ENCODE results near the gene FAM13A. TPM values are rescaled to one million over a fixed set of nuclear protein-coding genes. Genes with fewer than 3 reads are reported as not detected.

The FAM13A gene
- total and polyA plus RNA-seq, 2 of the 13 experiments (the other 11 are each of a cell fraction or from before 2014, with no cell fraction given), result 1.2 to 36.2 TPM

- Histone ChIP-seq H3K79me2 (ENCODE audit: insufficient read depth, low read length) (no peaks in the 10 kb centered on the region), H3K9me3 (ENCODE audit: low read length) (no peaks in the 10 kb centered on the region), H3K36me3 (replicated peaks in 1 of 2; ENCODE audit: control insufficient read depth in 1 of 2, insufficient read depth in 2 of 2, low read length in 2 of 2) (no peaks in the 10 kb centered on the region), H3K9ac (ENCODE audit: insufficient read depth, low read depth, low read length) (no peak overlapping the region), H3K4me3 (replicated peaks in 1 of 3; ENCODE audit: insufficient read depth in 1 of 3, low read depth in 2 of 3, low read length in 3 of 3) (no peak overlapping the region), H3K4me2 (ENCODE audit: low read depth, low read length) (no peak overlapping the region), H4K20me1 (ENCODE audit: insufficient read depth, low read length) (no peaks in the 10 kb centered on the region), H3K27ac (ENCODE audit: extremely low read length, insufficient read depth, low read length) (no peak overlapping the region), H3K4me1 (ENCODE audit: insufficient read depth, low read length) (peaks cover 7% of the 10 kb centered on the region; the same call in 1 of the 2 replicates), H2AFZ (ENCODE audit: low read length) (no peak overlapping the region), H3K27me3 (ENCODE audit: control insufficient read depth in 1 of 2, insufficient read depth in 2 of 2, low read length in 2 of 2) (no peaks in the 10 kb centered on the region)
- FAIRE-seq (no peak), ATAC-seq (no peak), DNase-seq (ENCODE audit: low spot score) (no peak)
- in situ Hi-C loops (cut with HindIII; ENCODE audit: extremely low pct_ligation_motif_present, low pct_unique_long_range_greater_than_20kb), result no loop called here
- intact Hi-C loops (cut with micrococcal nuclease; ENCODE audit: unreplicated experiment), result no loop called here
- CTCF ChIA-PET (ENCODE audit: low intra/inter-chr PET ratio, low total read pairs), result no interaction called here
- TF ChIP-seq DRAP1 (CRISPR knock-in tag; IDR thresholded peaks at IDR 0.05) (no peak), EHMT2 (IDR thresholded peaks at IDR 0.05; ENCODE audit: borderline replicate concordance, low read depth, low read length) (no peak), ZFX (CRISPR knock-in tag; IDR thresholded peaks at IDR 0.05; ENCODE audit: low read depth) (no peak), REPIN1 (CRISPR knock-in tag; IDR thresholded peaks at IDR 0.05; ENCODE audit: borderline replicate concordance, low read depth) (no peak), NR3C1 (CRISPR knock-in tag; IDR thresholded peaks at IDR 0.05) (no peak), SP4 (CRISPR knock-in tag; IDR thresholded peaks at IDR 0.05) (no peak), SMAD9 (CRISPR knock-in tag; IDR thresholded peaks at IDR 0.05) (no peak), NFIC (IDR thresholded peaks at IDR 0.05; ENCODE audit: low read length) (no peak), ATF4 (CRISPR knock-in tag; IDR thresholded peaks at IDR 0.05) (no peak)
- TF ChIP-seq, protein P1, sequence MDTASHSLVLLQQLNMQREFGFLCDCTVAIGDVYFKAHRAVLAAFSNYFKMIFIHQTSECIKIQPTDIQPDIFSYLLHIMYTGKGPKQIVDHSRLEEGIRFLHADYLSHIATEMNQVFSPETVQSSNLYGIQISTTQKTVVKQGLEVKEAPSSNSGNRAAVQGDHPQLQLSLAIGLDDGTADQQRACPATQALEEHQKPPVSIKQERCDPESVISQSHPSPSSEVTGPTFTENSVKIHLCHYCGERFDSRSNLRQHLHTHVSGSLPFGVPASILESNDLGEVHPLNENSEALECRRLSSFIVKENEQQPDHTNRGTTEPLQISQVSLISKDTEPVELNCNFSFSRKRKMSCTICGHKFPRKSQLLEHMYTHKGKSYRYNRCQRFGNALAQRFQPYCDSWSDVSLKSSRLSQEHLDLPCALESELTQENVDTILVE (CRISPR knock-in tag; IDR thresholded peaks at IDR 0.05), result no peak
- TF ChIP-seq, protein P2, sequence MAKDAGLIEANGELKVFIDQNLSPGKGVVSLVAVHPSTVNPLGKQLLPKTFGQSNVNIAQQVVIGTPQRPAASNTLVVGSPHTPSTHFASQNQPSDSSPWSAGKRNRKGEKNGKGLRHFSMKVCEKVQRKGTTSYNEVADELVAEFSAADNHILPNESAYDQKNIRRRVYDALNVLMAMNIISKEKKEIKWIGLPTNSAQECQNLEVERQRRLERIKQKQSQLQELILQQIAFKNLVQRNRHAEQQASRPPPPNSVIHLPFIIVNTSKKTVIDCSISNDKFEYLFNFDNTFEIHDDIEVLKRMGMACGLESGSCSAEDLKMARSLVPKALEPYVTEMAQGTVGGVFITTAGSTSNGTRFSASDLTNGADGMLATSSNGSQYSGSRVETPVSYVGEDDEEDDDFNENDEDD (CRISPR knock-in tag; IDR thresholded peaks at IDR 0.05; ENCODE audit: borderline replicate concordance), result no peak
- TF ChIP-seq, protein P3, sequence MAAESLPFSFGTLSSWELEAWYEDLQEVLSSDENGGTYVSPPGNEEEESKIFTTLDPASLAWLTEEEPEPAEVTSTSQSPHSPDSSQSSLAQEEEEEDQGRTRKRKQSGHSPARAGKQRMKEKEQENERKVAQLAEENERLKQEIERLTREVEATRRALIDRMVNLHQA (CRISPR knock-in tag; IDR thresholded peaks at IDR 0.05), result no peak
- no TSS peak for BruUV-seq (replicated peaks)
- 31% methylated on average over 1 of the region's 1 CpG for whole genome bisulfite sequencing (ENCODE audit: low lambda C conversion rate)
- POLR2A ChIA-PET, result no interaction called here
Measured at GRCh38 chr4:88908003-88908402, 149.0 kb downstream of the FAM13A start.
